HEK293 (cell line): ENCODE measurements around the gene GPHN.

ENCODE experiments used
- CTCF ChIA-PET: fragments of 350-600 bp; formaldehyde crosslinking; extraction: SDS; loops from one replicate; lab custom pipeline; 2021; ENCODE audit warnings: antibody characterized with exemption; lab: Yijun Ruan, JAX
- POLR2A ChIA-PET: fragments of 300-600 bp; formaldehyde crosslinking; extraction: SDS; loops from one replicate; lab custom pipeline; 2020; ENCODE audit warnings: antibody characterized with exemption, inconsistent platforms; lab: Yijun Ruan, JAX
- H3K27ac ChIP-seq: fragments of 200-500 bp; sonication (Bioruptor generic); 2 replicates; pipeline ENCODE4 v1.5.1; 2014; ENCODE audit warnings: low read depth, low read length, control low read depth, inconsistent platforms; ENCODE audit errors: extremely low read depth
- H3K36me3 ChIP-seq, 2 experiments: fragments of 200-500 bp in 1 of 2; sonication (Bioruptor generic) in 1 of 2; 1 replicate in 1 of 2; 2 replicates in 1 of 2; pipeline ENCODE4 v1.5.1; 2014 to 2017; ENCODE audit warnings: inconsistent platforms in 2 of 2, low read length in 2 of 2; ENCODE audit not compliant: control insufficient read depth in 2 of 2, insufficient read depth in 1 of 2
- H3K4me1 ChIP-seq: fragments of 200-500 bp; sonication (Bioruptor generic); 2 replicates; pipeline ENCODE4 v1.5.1; 2014; ENCODE audit warnings: mild to moderate bottlenecking, low read length, inconsistent platforms; ENCODE audit not compliant: control insufficient read depth, insufficient read depth
- H3K4me3 ChIP-seq: 2 replicates; pipeline ENCODE4 v1.5.1; 2011; ENCODE audit warnings: low read depth, mild to moderate bottlenecking, control low read depth, low read length, moderate library complexity
- H3K9me3 ChIP-seq: fragments of 200-500 bp; sonication (Bioruptor generic); 2 replicates; pipeline ENCODE4 v1.5.1; 2014; ENCODE audit warnings: low read depth, low read length, inconsistent platforms; ENCODE audit not compliant: control insufficient read depth, insufficient read depth
- BCL11B ChIP-seq: fragments of 450-650 bp; formaldehyde crosslinking; IDR thresholded peaks from 2 replicates; pipeline ENCODE4 v1.5.1; 2016; ENCODE audit warnings: low read depth, missing biosample characterization, missing genetic modification characterization
- EGR2 ChIP-seq: fragments of 450-650 bp; formaldehyde crosslinking; IDR thresholded peaks from 2 replicates; pipeline ENCODE4 v1.5.1; 2016; ENCODE audit warnings: low read depth, missing biosample characterization, missing genetic modification characterization
- GFI1B ChIP-seq: fragments of 450-650 bp; formaldehyde crosslinking; IDR thresholded peaks from 2 replicates; pipeline ENCODE4 v1.5.1; 2016; ENCODE audit warnings: missing biosample characterization, missing genetic modification characterization
- GLI2 ChIP-seq: fragments of 450-650 bp; formaldehyde crosslinking; IDR thresholded peaks from 2 replicates; pipeline ENCODE4; 2017; ENCODE audit warnings: missing biosample characterization, missing genetic modification characterization, low read depth, borderline replicate concordance
- MYNN ChIP-seq: fragments of 450-650 bp; formaldehyde crosslinking; IDR thresholded peaks from 2 replicates; pipeline ENCODE4 v1.5.1; 2016; ENCODE audit warnings: missing biosample characterization, missing genetic modification characterization, borderline replicate concordance
- SETDB1 ChIP-seq: IDR thresholded peaks from one replicate; pipeline ENCODE4 v1.6.1; 2017; ENCODE audit warnings: mild to moderate bottlenecking, low read length, moderate library complexity, mixed read lengths; ENCODE audit not compliant: insufficient read length
- WT1 ChIP-seq: fragments of 450-650 bp; formaldehyde crosslinking; IDR thresholded peaks from 2 replicates; pipeline ENCODE4 v1.5.1; 2016; ENCODE audit warnings: missing biosample characterization, missing genetic modification characterization
- ZNF121 ChIP-seq: fragments of 450-650 bp; formaldehyde crosslinking; IDR thresholded peaks from 2 replicates; pipeline ENCODE4 v1.5.1; 2016; ENCODE audit warnings: missing biosample characterization, missing genetic modification characterization
- ZNF16 ChIP-seq: fragments of 450-650 bp; formaldehyde crosslinking; IDR thresholded peaks from 2 replicates; pipeline ENCODE4 v1.5.1; 2016; ENCODE audit warnings: low read depth, missing biosample characterization, missing genetic modification characterization
- ZNF2 ChIP-seq: fragments of 450-650 bp; formaldehyde crosslinking; IDR thresholded peaks from 2 replicates; pipeline ENCODE4 v1.5.1; 2016; ENCODE audit warnings: missing biosample characterization, missing genetic modification characterization
- ZNF221 ChIP-seq: fragments of 450-650 bp; formaldehyde crosslinking; IDR thresholded peaks from 2 replicates; pipeline ENCODE4 v1.5.1; 2017; ENCODE audit warnings: missing biosample characterization, missing genetic modification characterization, borderline replicate concordance
- ZNF292 ChIP-seq: fragments of 450-650 bp; formaldehyde crosslinking; IDR thresholded peaks from 2 replicates; pipeline ENCODE4 v1.5.1; 2016; ENCODE audit warnings: low read depth, missing biosample characterization, missing genetic modification characterization, borderline replicate concordance
- ZNF311 ChIP-seq: fragments of 450-650 bp; formaldehyde crosslinking; IDR thresholded peaks from 2 replicates; pipeline ENCODE4 v1.5.1; 2017; ENCODE audit warnings: missing biosample characterization, missing genetic modification characterization, borderline replicate concordance
- ZNF391 ChIP-seq: fragments of 450-650 bp; formaldehyde crosslinking; IDR thresholded peaks from 2 replicates; pipeline ENCODE4 v1.5.1; 2016; ENCODE audit warnings: low read depth, missing biosample characterization, missing genetic modification characterization, borderline replicate concordance
- ZNF416 ChIP-seq: fragments of 450-650 bp; formaldehyde crosslinking; IDR thresholded peaks from 2 replicates; pipeline ENCODE4 v1.5.1; 2016; ENCODE audit warnings: missing biosample characterization, missing genetic modification characterization
- ZNF423 ChIP-seq: fragments of 450-650 bp; formaldehyde crosslinking; IDR thresholded peaks from 2 replicates; pipeline ENCODE4 v1.5.1; 2016; ENCODE audit warnings: missing biosample characterization, missing genetic modification characterization
- ZNF513 ChIP-seq: fragments of 450-650 bp; IDR thresholded peaks from 2 replicates; pipeline ENCODE4 v1.5.1; 2018; ENCODE audit warnings: missing biosample characterization, missing genetic modification characterization
- ZNF514 ChIP-seq: fragments of 450-650 bp; formaldehyde crosslinking; IDR thresholded peaks from 2 replicates; pipeline ENCODE4 v1.5.1; 2016; ENCODE audit warnings: missing biosample characterization, missing genetic modification characterization
- ZNF600 ChIP-seq: fragments of 450-650 bp; formaldehyde crosslinking; IDR thresholded peaks from 2 replicates; pipeline ENCODE4 v1.5.1; 2016; ENCODE audit warnings: missing biosample characterization, missing genetic modification characterization
- ZNF610 ChIP-seq: fragments of 450-650 bp; formaldehyde crosslinking; IDR thresholded peaks from 2 replicates; pipeline ENCODE4 v1.5.1; 2016; ENCODE audit warnings: missing biosample characterization, missing genetic modification characterization, borderline replicate concordance
- ZNF658 ChIP-seq: fragments of 450-650 bp; formaldehyde crosslinking; IDR thresholded peaks from 2 replicates; pipeline ENCODE4; 2016; ENCODE audit warnings: missing biosample characterization, missing genetic modification characterization
- ZNF701 ChIP-seq: fragments of 450-650 bp; formaldehyde crosslinking; IDR thresholded peaks from 2 replicates; pipeline ENCODE4 v1.5.1; 2016; ENCODE audit warnings: missing biosample characterization, missing genetic modification characterization
- ZSCAN18 ChIP-seq: fragments of 450-650 bp; formaldehyde crosslinking; IDR thresholded peaks from 2 replicates; pipeline ENCODE4 v1.5.1; 2016; ENCODE audit warnings: missing biosample characterization, missing genetic modification characterization
- ZSCAN30 ChIP-seq: fragments of 450-650 bp; IDR thresholded peaks from 2 replicates; pipeline ENCODE4 v1.5.1; 2018; ENCODE audit warnings: missing biosample characterization, mild to moderate bottlenecking, missing genetic modification characterization, moderate library complexity
- TF ChIP-seq, protein P1 (sequence below): fragments of 450-650 bp; formaldehyde crosslinking; IDR thresholded peaks from 2 replicates; pipeline ENCODE4 v1.5.1; 2016; ENCODE audit warnings: missing biosample characterization, missing genetic modification characterization
- TF ChIP-seq, protein P2 (sequence below): fragments of 450-650 bp; formaldehyde crosslinking; IDR thresholded peaks from 2 replicates; pipeline ENCODE4 v1.5.1; 2016; ENCODE audit warnings: missing biosample characterization, missing genetic modification characterization

Gene GPHN

GRCh38 chr14:66782853-66783252, 274.9 kb downstream of the GPHN start:
- ChIA-PET CTCF (interaction anchor here (0.7 kb wide), 1 partner anchor 1998 kb away, joined by 5 read pairs; no protein-coding TSS in a partner anchor), POLR2A (no interaction called here)
- Histone ChIP-seq H3K4me3 (no peak overlapping the region), H3K4me1 (no peaks in the 10 kb centered on the region), H3K9me3 (no peaks in the 10 kb centered on the region), H3K36me3 (no peaks in the 10 kb centered on the region; a peak in 1 of 3 replicates), H3K27ac (no peak overlapping the region)
- TF ChIP-seq ZSCAN30 (no peak), ZNF514 (tag by site-specific recombination) (no peak), ZNF701 (tag by site-specific recombination) (no peak), GFI1B (tag by site-specific recombination) (no peak), EGR2 (tag by site-specific recombination) (no peak), ZNF600 (tag by site-specific recombination) (no peak), ZNF513 (tag by site-specific recombination) (no peak), ZNF221 (tag by site-specific recombination) (no peak), ZNF416 (no peak), SETDB1 (no peak), ZNF423 (tag by site-specific recombination) (no peak), WT1 (tag by site-specific recombination) (no peak), ZNF311 (tag by site-specific recombination) (no peak), ZNF2 (tag by site-specific recombination) (no peak)
- TF ChIP-seq, protein P1, sequence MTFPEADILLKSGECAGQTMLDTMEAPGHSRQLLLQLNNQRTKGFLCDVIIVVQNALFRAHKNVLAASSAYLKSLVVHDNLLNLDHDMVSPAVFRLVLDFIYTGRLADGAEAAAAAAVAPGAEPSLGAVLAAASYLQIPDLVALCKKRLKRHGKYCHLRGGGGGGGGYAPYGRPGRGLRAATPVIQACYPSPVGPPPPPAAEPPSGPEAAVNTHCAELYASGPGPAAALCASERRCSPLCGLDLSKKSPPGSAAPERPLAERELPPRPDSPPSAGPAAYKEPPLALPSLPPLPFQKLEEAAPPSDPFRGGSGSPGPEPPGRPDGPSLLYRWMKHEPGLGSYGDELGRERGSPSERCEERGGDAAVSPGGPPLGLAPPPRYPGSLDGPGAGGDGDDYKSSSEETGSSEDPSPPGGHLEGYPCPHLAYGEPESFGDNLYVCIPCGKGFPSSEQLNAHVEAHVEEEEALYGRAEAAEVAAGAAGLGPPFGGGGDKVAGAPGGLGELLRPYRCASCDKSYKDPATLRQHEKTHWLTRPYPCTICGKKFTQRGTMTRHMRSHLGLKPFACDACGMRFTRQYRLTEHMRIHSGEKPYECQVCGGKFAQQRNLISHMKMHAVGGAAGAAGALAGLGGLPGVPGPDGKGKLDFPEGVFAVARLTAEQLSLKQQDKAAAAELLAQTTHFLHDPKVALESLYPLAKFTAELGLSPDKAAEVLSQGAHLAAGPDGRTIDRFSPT (tag by site-specific recombination) = no peak

DNA sequence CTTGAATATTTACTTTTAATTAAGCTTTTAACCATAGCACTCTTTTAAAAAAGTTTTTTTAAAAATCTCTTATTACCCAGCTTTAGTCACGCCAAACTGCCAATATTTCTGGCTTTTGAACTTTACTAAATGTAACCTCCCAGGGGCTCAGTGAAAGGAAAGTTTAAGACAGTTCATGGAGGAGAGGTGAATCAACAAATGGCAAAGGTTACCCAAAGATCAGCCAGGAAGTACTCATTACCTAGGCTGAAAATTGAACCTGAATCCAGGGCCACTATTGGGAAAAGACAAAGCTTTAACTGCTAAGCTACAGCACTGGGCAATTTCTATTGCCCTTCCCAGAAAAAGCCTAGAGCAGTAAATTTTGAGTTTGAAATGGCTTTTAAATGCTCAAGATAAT, 282.2 kb downstream of the GPHN start:
- ChIA-PET POLR2A (no interaction called here), CTCF (no interaction called here)
- Histone ChIP-seq H3K9me3 (no peaks in the 10 kb centered on the region), H3K36me3 (no peaks in the 10 kb centered on the region), H3K4me3 (no peak overlapping the region), H3K4me1 (no peaks in the 10 kb centered on the region), H3K27ac (no peak overlapping the region)
- TF ChIP-seq MYNN (no peak), ZSCAN18 (no peak), ZNF292 (tag by site-specific recombination) (no peak), ZSCAN30 (no peak), ZNF121 (tag by site-specific recombination) (no peak), ZNF610 (tag by site-specific recombination) (no peak), ZNF16 (no peak), GLI2 (tag by site-specific recombination) (no peak), BCL11B (tag by site-specific recombination) (no peak), ZNF221 (tag by site-specific recombination) (no peak), ZNF391 (tag by site-specific recombination) (no peak), ZNF658 (tag by site-specific recombination) (no peak)
- TF ChIP-seq, protein P2, sequence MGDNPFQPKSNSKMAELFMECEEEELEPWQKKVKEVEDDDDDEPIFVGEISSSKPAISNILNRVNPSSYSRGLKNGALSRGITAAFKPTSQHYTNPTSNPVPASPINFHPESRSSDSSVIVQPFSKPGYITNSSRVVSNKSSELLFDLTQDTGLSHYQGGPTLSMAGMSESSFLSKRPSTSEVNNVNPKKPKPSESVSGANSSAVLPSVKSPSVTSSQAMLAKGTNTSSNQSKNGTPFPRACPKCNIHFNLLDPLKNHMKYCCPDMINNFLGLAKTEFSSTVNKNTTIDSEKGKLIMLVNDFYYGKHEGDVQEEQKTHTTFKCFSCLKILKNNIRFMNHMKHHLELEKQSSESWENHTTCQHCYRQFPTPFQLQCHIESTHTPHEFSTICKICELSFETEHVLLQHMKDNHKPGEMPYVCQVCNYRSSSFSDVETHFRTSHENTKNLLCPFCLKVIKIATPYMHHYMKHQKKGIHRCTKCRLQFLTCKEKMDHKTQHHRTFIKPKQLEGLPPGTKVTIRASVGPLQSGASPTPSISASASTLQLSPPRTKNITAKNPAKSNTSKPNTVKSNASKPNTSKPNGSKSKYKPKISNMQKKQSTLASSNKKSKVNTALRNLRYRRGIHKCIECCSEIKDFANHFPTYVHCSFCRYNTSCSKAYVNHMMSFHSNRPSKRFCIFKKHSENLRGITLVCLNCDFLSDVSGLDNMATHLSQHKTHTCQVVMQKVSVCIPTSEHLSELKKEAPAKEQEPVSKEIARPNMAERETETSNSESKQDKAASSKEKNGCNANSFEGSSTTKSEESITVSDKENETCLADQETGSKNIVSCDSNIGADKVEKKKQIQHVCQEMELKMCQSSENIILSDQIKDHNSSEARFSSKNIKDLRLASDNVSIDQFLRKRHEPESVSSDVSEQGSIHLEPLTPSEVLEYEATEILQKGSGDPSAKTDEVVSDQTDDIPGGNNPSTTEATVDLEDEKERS (tag by site-specific recombination) = no peak
